22Rv1 (cell line): ENCODE results near the gene UPF3A.
A peak's percentile ranks its signal among the peaks of the same experiment; 100 is the strongest.
"Not testable (repeated sequence)": the region's sequence is repeated elsewhere in the genome, so short reads cannot be mapped to it uniquely, and the experiment has no call there.

ENCODE experiments used
- H3K27ac ChIP-seq: fragments of 450-650 bp; 2 replicates; pipeline ENCODE4 v1.5.1; 2017
- ZFX ChIP-seq: fragments of 450-650 bp; IDR thresholded peaks from 2 replicates; pipeline ENCODE4 v1.6.1; 2017; ENCODE audit warnings: antibody characterized with exemption, borderline replicate concordance
- TF ChIP-seq, protein P1 (sequence below): fragments of 450-650 bp; IDR thresholded peaks from 2 replicates; pipeline ENCODE4 v1.5.1; 2017; ENCODE audit warnings: mild to moderate bottlenecking

The UPF3A gene

DNA sequence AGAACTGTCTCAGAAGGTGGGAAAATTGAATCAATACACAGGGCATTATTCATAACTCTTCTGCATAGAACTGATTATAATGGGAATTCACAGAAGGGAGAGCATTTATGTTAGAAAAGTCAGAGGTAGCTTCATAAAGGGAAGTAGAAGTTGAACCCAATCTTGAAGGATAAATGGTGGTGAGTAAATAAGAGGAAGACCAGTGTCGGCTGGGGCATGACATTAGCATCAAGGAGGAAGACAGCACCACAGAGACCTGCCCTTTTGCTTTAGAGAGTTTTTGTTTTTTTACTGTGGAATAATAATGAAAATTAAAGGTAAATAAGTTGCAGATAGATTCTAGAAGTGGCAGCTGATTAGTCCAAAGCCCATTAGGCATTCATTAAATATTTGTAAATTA is 24.9 kb upstream of the UPF3A start:
- no peak for TF ChIP-seq ZFX
- H3K27ac ChIP-seq = no peak overlapping the region

DNA sequence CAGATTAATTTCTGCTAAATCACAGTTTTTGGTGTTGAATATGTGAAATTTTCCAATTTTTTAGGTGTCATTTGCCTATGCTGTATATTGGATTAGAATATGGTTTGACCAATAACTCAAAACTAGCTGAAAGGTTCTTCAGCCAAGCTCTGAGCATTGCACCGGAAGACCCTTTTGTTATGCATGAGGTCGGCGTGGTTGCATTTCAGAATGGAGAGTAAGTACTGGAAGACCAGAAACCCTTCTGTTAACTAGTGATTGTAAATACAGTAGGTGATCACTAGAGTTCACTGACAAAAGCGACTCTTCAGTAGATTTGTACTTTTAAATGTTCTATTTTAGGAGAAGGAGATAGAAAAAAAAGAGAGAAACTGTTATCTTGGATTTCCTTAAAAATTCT is 24.4 kb upstream of the UPF3A start:
- H3K27ac ChIP-seq = no peak overlapping the region
- no peak for TF ChIP-seq ZFX
- TF ChIP-seq, protein P1, sequence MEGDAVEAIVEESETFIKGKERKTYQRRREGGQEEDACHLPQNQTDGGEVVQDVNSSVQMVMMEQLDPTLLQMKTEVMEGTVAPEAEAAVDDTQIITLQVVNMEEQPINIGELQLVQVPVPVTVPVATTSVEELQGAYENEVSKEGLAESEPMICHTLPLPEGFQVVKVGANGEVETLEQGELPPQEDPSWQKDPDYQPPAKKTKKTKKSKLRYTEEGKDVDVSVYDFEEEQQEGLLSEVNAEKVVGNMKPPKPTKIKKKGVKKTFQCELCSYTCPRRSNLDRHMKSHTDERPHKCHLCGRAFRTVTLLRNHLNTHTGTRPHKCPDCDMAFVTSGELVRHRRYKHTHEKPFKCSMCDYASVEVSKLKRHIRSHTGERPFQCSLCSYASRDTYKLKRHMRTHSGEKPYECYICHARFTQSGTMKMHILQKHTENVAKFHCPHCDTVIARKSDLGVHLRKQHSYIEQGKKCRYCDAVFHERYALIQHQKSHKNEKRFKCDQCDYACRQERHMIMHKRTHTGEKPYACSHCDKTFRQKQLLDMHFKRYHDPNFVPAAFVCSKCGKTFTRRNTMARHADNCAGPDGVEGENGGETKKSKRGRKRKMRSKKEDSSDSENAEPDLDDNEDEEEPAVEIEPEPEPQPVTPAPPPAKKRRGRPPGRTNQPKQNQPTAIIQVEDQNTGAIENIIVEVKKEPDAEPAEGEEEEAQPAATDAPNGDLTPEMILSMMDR = no peak

DNA sequence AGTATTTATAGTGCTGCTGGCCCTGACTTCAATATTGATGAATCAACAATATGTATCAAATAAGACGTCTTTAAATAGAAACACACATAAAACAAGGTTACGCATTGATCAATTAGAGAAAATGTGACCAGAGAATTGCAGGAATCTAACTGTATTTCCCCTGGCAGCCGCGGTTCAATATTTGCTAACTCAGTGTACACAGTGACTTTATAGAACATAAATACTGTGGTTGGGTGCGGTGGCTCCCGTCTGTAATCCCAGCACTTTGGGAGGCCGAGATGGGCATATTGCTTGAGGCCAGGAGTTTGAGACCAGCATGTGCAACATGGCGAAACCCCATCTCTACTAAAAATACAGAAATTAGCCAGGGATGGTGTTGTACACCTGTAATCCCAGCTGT is 22.8 kb upstream of the UPF3A start:
- TF ChIP-seq, protein P1 = no peak
- no peak for TF ChIP-seq ZFX

DNA sequence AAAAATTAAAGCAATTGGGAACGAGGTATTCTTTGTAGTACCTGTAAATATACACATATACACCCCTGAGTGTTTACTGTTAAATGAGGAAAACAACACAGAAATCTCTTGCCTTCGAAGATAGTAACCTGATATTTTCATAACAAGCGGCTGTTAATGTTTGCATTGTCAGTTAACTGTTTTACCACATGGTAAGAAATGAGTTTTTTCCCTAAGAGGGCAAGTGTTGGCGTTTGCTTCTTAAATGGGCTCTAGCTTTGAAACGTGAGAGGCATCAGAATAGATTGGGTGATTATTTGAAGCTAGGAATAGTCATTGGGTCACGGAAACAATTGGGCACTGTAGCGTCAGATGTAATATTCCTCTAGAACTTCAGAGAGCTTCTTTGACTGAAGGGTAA is 22.0 kb upstream of the UPF3A start:
- TF ChIP-seq, protein P1 = no peak
- TF ChIP-seq ZFX = no peak
- H3K27ac ChIP-seq = peak overlapping the region; percentile 41

More for the DNA sequence above, 22.8 kb upstream of the UPF3A start:
- H3K27ac ChIP-seq = peak overlapping the region; percentile 41

DNA sequence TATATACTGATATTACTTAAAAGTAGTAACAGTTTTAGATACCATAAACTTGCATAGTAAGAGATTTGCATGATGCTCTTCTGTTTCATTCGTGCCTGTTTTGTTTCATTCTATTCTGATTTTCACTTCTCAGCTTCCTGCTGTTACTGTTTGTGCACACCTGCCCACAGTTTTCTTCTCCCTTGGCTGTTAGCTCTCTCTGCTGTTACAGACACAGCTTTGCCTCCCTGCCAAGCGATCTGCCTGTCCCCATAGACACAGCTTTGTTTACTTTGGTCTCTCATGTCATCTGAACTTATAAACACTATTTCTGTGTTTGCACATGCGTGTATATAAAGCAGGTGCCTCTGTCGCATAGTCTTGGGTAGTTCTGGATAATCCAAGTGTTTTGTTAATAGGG is 21.4 kb upstream of the UPF3A start:
- H3K27ac ChIP-seq = peak overlapping the region; percentile 41
- no peak for TF ChIP-seq ZFX
- TF ChIP-seq, protein P1 = no peak

DNA sequence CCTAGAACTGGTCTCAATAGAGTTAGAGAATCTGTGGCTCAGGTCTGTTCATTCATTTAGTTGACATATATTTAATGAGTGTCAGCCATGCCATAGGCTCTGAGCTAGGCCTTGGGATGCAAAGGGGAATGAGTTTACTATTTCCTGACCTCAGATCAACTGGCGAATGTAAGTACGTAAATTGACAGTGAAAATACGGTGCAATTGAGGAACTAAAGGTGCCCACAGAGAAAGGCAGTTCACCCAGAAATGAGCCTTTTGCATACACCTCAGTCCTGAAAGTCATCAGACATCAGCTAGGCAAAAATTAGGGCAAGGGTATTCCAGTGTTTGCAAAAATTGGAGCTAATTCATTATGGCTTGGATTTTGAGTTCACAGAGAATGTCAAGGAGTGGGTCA is 20.6 kb upstream of the UPF3A start:
- TF ChIP-seq ZFX = no peak
- TF ChIP-seq, protein P1 = no peak
- no peak overlapping the region for H3K27ac ChIP-seq

DNA sequence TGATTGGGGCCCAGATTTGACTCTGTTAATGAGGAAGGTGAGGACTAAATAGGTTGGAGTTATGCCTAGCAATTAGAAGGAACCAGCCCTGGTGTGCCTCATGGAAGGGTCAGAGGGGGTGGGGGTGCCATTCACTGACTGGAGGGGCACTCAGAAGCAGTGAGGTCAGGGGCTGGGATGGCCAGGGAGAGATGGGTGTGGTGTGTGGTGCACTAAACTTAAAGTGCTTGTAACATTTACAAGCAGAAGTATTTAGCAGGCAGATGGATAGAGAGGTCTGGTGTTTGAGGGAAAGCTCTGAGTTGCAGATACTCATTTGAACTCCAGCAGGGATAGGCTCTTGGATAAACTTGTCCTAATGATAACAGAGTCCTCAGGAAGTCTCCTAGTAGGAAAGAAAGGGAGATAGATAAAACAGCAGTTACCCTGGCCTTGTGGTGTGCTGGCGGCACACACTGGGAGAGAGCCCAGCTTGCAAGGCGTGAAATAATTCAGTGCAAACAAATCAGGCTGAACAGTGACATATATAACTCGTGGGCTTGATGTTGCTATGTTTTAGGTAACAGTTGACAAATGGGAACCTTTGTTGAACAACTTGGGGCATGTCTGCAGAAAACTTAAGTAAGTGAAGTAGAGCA is 20.0 kb upstream of the UPF3A start:
- no peak for TF ChIP-seq ZFX
- TF ChIP-seq, protein P1 = no peak
- no peak overlapping the region for H3K27ac ChIP-seq

DNA sequence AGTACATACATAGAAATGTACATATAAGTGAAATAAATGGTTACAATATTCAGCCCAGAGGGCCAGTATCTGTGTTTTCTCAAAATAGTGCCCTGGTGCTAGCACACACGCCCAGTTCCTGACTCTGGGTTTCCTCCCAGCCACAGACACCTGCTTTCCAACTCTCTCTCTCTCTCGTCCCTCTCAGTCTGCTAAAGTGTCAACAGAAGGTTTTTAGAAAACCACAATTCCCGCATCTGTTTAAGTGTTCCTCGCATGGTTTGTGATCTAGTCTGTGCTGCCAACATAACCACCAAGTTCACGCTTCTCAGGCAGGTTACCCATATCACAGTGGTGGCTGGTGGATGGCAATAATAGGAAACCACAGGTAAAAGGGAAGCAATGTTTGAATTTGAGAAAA is 17.8 kb upstream of the UPF3A start:
- no peak overlapping the region for H3K27ac ChIP-seq
- TF ChIP-seq ZFX = no peak
- TF ChIP-seq, protein P1 = no peak

DNA sequence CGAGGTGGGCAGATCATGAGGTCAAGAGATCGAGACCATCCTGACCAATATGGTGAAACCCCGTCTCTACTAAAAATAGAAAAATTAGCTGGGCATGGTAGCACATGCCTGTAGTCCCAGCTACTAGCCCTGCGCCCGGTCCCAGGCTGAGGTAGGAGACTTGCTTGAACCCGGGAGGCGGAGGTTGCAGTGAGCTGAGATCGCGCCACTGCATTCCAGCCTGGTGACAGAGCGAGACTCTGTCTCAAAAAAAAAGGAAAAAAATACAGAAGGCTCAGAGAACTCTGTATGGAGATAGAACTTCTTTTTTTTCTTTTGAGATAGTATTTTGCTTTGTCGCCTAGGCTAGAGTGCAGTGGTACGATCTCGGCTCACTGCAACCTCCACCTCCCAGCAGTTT is 17.1 kb upstream of the UPF3A start:
- H3K27ac ChIP-seq = not testable (repeated sequence)
